Breast epithelium (tissue), 3 donors: ENCODE results near the gene ASCC3.

Experiments used
- CTCF ChIP-seq, 3 donors: fragments of 450-650 bp; IDR thresholded peaks; one replicate each; pipeline ENCODE4 v1.5.1; 2016 to 2017; ENCODE audit warnings: antibody characterized with exemption in 3 of 3, mild to moderate bottlenecking in 3 of 3, moderate library complexity in 3 of 3
- POLR2A ChIP-seq: fragments of 450-650 bp; IDR thresholded peaks from one replicate; pipeline ENCODE4 v1.6.1; 2016; ENCODE audit warnings: antibody characterized with exemption, mild to moderate bottlenecking, moderate library complexity

- TF ChIP-seq POLR2A: no peak
- TF ChIP-seq CTCF (IDR thresholded peaks at IDR 0.05): no peak
Observed at GRCh38 chr6:100897671-100898070, 16.5 kb upstream of the ASCC3 start.
